Measurements from ENCODE around the gene NVL.
A peak's percentile ranks its signal among the peaks of the same experiment; 100 is the strongest.
"Not testable (repeated sequence)": the region's sequence is repeated elsewhere in the genome, so short reads cannot be mapped to it uniquely, and the experiment has no call there.

NVL gene

DNA sequence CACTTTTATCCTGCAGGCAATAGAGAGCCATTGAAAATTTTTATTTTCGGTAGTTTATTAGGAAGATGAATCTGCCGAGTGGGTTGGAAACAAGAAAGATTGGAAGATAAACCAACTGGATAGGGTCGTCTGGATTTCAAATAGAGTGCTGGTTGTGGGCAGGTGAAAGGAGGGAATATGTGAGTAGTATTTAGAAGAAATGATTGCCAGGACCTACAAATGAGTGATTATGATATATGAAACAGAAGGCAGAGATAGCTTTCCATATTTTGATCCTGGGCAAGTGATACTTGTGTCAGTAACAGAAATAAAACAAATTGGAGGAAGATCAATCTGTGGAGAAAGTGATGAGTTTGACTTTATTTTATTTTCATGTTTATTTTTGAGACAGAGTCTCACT, 29.2 kb upstream of the NVL start:
- H3K27ac ChIP-seq, result no peak overlapping the region
- ChIA-PET POLR2A (ENCODE audit: low non-redundant PET) (no interaction called here), CTCF (interaction anchor here (0.6 kb wide), 1 partner anchor 240 kb away, joined by 4 read pairs; no protein-coding TSS in a partner anchor)
- DNase-seq (ENCODE audit: low spot score), result no peak
- TF ChIP-seq, protein P1, sequence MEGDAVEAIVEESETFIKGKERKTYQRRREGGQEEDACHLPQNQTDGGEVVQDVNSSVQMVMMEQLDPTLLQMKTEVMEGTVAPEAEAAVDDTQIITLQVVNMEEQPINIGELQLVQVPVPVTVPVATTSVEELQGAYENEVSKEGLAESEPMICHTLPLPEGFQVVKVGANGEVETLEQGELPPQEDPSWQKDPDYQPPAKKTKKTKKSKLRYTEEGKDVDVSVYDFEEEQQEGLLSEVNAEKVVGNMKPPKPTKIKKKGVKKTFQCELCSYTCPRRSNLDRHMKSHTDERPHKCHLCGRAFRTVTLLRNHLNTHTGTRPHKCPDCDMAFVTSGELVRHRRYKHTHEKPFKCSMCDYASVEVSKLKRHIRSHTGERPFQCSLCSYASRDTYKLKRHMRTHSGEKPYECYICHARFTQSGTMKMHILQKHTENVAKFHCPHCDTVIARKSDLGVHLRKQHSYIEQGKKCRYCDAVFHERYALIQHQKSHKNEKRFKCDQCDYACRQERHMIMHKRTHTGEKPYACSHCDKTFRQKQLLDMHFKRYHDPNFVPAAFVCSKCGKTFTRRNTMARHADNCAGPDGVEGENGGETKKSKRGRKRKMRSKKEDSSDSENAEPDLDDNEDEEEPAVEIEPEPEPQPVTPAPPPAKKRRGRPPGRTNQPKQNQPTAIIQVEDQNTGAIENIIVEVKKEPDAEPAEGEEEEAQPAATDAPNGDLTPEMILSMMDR (conservative IDR thresholded peaks at IDR 0.05; ENCODE audit: low read depth), result no peak

DNA sequence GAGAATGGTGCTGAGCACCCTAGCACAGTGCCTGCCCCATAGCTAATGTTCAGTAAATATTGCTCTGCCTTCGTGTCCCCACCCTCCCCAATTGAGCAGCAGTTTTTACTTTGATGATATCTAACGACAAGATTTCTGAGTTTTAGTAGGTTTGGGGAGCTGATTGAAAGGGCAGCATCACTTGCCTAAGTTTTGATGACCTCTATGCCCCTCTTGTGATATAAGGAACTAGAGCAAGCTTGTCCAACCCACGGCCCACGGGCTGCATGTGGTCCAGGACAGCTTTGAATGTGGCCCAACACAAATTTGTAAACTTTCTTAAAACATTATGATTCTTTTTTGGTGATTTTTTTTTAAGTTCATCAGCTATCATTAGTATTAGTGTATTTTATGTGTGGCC, 28.3 kb upstream of the NVL start:
- TF ChIP-seq, protein P1 (conservative IDR thresholded peaks at IDR 0.05; ENCODE audit: low read depth), result no peak
- no peak for DNase-seq (ENCODE audit: low spot score)
- POLR2A ChIA-PET (ENCODE audit: low non-redundant PET), result interaction anchor here (0.9 kb wide), 1 partner anchor 12 kb away, joined by 3 read pairs; no protein-coding TSS in a partner anchor
- CTCF ChIA-PET, result no interaction called here
- no peak overlapping the region for H3K27ac ChIP-seq

DNA sequence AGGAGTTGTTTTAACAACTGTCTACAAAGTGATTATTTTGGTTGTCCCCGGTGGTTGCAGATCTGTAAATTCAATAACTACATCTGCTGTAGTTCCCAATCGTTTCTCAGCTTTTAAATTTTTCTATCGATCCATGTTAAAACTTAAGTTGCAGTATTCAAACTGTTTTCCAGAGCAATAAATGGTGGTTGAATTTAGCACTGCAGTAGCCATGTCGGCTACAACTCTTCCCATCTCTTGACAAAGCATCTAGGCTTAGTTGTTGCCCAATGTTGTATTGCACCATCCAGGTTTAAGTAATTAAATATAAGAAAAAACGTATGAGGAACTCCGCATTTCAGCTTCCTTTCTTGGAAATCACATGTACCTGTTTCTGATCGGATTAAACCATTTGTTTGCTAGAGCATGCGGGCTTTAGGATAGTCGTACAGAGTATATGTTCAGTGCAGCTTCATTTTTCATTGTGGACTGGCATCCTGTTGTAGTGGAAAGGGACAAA, 27.7 kb upstream of the NVL start:
- TF ChIP-seq, protein P1 (conservative IDR thresholded peaks at IDR 0.05; ENCODE audit: low read depth), result no peak
- DNase-seq (ENCODE audit: low spot score), result peak; percentile 21
- CTCF ChIA-PET, result interaction anchor here (0.6 kb wide), 2 partner anchors 208 to 1435 kb away, joined by 3 to 9 read pairs; no protein-coding TSS in a partner anchor
- H3K27ac ChIP-seq, result peak overlapping the region; percentile 89
- POLR2A ChIA-PET (ENCODE audit: low non-redundant PET), result interaction anchor here (0.9 kb wide), 1 partner anchor 12 kb away, joined by 3 read pairs; no protein-coding TSS in a partner anchor

DNA sequence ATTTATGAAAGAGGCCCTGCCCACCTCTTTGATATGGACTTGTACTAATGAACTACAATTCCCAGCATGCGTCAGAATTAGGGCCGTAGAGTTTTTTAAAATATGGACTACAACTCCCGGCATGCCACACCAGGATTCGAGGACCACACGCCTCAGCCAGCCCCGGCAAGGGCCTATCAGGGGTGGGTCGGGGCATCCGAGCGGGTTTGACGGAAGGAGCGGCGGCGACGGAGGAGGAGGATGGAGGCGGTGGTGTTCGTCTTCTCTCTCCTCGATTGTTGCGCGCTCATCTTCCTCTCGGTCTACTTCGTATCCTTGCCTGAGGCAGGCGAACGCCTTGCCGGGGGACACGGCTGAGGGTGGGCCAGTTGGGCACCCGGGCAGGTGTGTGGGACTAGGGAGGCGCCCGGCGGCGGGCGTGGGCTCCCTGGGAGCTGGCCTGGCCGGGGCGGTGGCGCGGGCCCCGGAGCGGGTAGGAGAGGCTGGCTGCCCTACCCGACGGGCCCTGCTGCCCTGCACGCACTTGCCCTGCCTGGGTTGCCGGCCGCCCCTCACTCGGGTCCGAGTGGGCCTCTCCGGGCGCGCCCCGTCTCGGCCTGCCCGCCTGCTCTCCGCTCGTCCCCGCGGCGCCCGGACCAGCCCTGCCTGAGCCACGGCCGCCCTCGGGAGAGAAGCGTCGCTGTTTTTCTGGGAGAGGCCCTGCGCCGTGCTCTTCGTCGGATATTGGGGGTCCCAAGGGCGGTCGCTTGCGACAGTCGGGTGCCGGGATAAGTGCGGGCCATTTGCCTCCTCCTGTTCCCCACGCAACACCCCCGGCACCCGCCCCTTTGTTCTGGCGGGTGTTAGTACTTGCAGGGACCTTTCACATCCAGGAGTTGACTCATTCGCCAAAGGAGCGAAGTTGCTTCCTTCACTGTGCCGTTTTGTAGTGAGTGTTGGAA, 27.0 kb upstream of the NVL start, which contains the start of gene CNIH4:
Gene CNIH4, plus strand, starts transcription at position 195 of the 941 bp plus-strand sequence. Its CDS starts 46 bp downstream, at position 241.
- H3K27ac ChIP-seq, result peak within 1 kb of the TSS; percentile 89
- TF ChIP-seq, protein P1 (conservative IDR thresholded peaks at IDR 0.05; ENCODE audit: low read depth), result no peak
- CTCF ChIA-PET, result interaction anchor here (0.6 kb wide), 2 partner anchors 209 to 1434 kb away, joined by 3 to 9 read pairs; no protein-coding TSS in a partner anchor
- POLR2A ChIA-PET (ENCODE audit: low non-redundant PET), result interaction anchor here (0.6 kb wide), 1 partner anchor 10 kb away, joined by 4 read pairs; no protein-coding TSS in a partner anchor
- peak; percentile 96 for DNase-seq (ENCODE audit: low spot score)

DNA sequence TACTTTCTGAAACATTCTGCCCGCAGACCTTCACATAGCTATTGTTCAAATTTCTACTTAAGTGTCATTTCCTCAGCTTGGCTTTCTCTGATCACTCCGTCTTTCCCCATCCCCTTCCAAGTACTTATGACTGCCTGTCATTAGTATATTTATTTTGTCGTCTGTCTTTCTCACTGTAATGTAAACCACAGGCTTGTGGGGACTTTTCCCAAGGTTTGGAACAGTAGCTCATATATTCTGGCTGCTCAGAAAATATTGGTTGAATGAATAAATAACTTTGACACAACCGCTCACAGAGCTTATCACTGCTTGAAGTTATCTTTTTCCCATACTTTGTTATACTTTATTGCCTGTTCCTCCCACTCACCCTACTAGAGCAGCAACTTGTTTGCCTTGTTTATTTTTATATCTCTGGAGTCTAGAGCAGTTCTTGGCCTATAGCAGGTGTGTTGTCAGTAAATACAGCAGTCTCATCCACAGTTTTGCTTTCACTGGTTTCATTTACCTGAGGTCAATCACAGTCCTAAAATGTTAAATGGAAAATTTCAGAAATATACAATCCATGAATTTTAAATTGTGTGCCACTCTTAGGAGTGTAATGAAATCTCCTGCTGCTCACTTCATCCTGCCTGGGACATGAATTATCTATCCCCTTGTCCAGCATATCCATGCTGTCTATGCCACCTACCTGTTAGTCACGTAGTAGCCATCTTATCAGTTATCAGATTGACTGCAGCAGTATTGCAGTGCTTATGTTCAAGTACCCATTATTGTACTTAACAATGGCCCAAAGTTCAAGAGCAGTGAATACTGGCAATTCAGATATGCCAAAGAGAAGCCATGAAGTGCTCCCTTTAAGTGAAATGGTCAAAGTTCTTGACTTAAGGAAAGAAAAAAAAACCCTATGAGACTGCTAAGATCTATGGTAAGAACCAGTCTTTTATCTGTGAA, 24.3 kb upstream of the NVL start:
- H3K27ac ChIP-seq, result no peak overlapping the region
- no peak for DNase-seq (ENCODE audit: low spot score)
- TF ChIP-seq, protein P1 (conservative IDR thresholded peaks at IDR 0.05; ENCODE audit: low read depth), result no peak
- ChIA-PET POLR2A (ENCODE audit: low non-redundant PET) (no interaction called here), CTCF (no interaction called here)

DNA sequence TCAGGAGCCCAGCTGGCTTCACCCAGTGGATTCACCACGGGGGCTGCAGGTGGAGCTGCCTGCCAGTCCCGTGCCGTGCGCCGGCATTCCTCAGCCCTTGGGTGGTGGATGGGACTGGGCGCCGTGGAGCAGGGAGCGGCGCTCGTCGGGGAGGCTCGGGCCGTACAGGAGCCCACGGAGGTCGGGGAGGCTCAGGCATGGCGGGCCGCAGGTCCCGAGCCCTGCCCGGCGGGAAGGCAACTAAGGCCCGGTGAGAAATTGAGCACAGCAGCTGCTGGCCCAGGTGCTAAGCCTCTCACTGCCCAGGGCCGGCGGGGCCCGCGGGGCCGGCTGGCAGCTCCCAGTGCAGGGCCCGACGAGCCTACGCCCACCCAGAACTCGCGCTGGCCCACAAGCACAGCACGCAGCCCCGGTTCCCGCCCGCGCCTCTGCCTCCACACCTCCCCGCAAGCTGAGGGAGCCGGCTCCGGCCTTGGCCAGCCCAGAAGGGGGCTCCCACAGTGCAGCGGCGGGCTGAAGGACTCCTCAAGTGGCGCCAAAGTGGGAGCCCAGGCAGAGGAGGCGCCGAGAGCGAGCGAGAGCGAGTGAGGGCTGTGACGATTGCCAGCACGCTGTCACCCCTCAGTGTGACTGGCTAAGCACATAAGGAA, 22.6 kb upstream of the NVL start:
- CTCF ChIA-PET; POLR2A ChIA-PET (ENCODE audit: low non-redundant PET); DNase-seq (ENCODE audit: low spot score); H3K27ac ChIP-seq: not testable (repeated sequence)

DNA sequence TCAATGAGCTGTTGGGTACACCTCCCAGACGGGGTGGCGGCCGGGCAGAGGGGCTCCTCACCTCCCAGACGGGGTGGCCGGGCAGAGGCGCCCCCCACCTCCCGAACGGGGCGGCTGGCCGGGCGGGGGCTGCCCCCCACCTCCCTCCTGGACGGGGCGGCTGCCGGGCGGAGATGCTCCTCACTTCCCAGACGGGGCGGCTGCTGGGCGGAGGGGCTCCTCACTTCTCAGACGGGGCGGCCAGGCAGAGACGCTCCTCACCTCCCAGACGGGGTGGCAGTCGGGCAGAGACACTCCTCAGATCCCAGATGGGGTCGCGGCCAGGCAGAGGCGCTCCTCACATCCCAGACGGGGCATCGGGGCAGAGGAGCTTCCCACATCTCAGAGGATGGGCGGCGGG, 19.7 kb upstream of the NVL start:
- H3K27ac ChIP-seq; CTCF ChIA-PET; DNase-seq (ENCODE audit: low spot score); POLR2A ChIA-PET (ENCODE audit: low non-redundant PET): not testable (repeated sequence)

Measured in RWPE1 (cell line).